Suprapubic skin (tissue), 4 donors: Measurements from ENCODE around the gene HES2. TPM values are rescaled to one million over a fixed set of nuclear protein-coding genes. Genes with fewer than 3 reads are reported as not detected.

Source experiments
- DNase-seq, 2 donors: peaks; one replicate each; pipeline ENCODE4 v3.0.0-alpha.2; 2019; ENCODE audit warnings: low spot score in 2 of 2
- H3K27ac ChIP-seq: fragments of 200-600 bp; sonication (generic); one replicate; pipeline ENCODE4 v1.5.1; 2019
- H3K27me3 ChIP-seq: fragments of 200-600 bp; sonication (generic); one replicate; pipeline ENCODE4 v1.5.1; 2019
- H3K36me3 ChIP-seq: fragments of 200-600 bp; sonication (generic); one replicate; pipeline ENCODE4 v1.5.1; 2019
- H3K4me1 ChIP-seq: fragments of 200-600 bp; sonication (generic); one replicate; pipeline ENCODE4 v1.5.1; 2019
- H3K4me3 ChIP-seq: fragments of 200-600 bp; sonication (generic); one replicate; pipeline ENCODE4 v1.5.1; 2019; ENCODE audit warnings: mild to moderate bottlenecking
- H3K9me3 ChIP-seq: fragments of 200-600 bp; sonication (generic); one replicate; pipeline ENCODE4 v1.5.1; 2019
- CTCF ChIP-seq, 2 donors: fragments of 200-600 bp in 1 of 2; fragments of 450-650 bp in 1 of 2; sonication (generic) in 1 of 2; IDR thresholded peaks; one replicate each; pipeline ENCODE4 v1.5.1; 2016 to 2019; ENCODE audit warnings: antibody characterized with exemption in 2 of 2, mild to moderate bottlenecking in 1 of 2, moderate library complexity in 1 of 2
- EP300 ChIP-seq: sonication (generic); formaldehyde crosslinking; IDR thresholded peaks from one replicate; pipeline ENCODE4 v1.6.1; 2017; ENCODE audit warnings: antibody characterized with exemption
- POLR2A ChIP-seq, 2 donors: fragments of 450-650 bp; IDR thresholded peaks; one replicate each; pipeline ENCODE4 v1.6.1; 2017; ENCODE audit warnings: antibody characterized with exemption in 2 of 2, mild to moderate bottlenecking in 2 of 2, moderate library complexity in 2 of 2
- POLR2AphosphoS5 ChIP-seq, 3 donors: sonication (generic); formaldehyde crosslinking; IDR thresholded peaks; one replicate each; pipeline ENCODE4 v1.6.1; 2017; ENCODE audit warnings: antibody characterized with exemption in 3 of 3
- WGBS: methylation state at CpG from one replicate; pipeline ENCODE4 v1.1.5; 2018; 5-methylcytosine and 5-hydroxymethylcytosine counted together
- total RNA-seq, 4 donors: library from RNA; depleted of rRNA; stranded (reverse); fragments of >200 nt; gene quantifications; one replicate each; pipeline ENCODE4 v1.1.0, GENCODE V29; 2016

Gene HES2
- total RNA-seq, 4 donors from 2014 or later, result 18.2 to 36.4 (median 24.9) TPM

- TF ChIP-seq CTCF (IDR thresholded peaks at IDR 0.05), result no peak
- no peak for TF ChIP-seq EP300
- no peak for TF ChIP-seq POLR2AphosphoS5 (IDR thresholded peaks at IDR 0.05)
- no peak for TF ChIP-seq POLR2A (IDR thresholded peaks at IDR 0.05)
- 92% methylated on average over 1 of the region's 1 CpG for WGBS
- Histone ChIP-seq H3K4me3 (no peak overlapping the region), H3K27ac (no peak overlapping the region), H3K36me3 (peaks cover 33% of the 10 kb centered on the region), H3K9me3 (no peaks in the 10 kb centered on the region), H3K4me1 (peaks cover 12% of the 10 kb centered on the region), H3K27me3 (peaks cover 14% of the 10 kb centered on the region)
- DNase-seq, result no peak
These were observed 43.3 kb upstream of the HES2 start for GRCh38 chr1:6463120-6463412.

- 82% methylated on average over 10 of the region's 13 CpGs for WGBS
- Histone ChIP-seq H3K27ac (no peak overlapping the region), H3K36me3 (peaks cover 28% of the 10 kb centered on the region), H3K9me3 (no peaks in the 10 kb centered on the region), H3K27me3 (peaks cover 14% of the 10 kb centered on the region), H3K4me3 (no peak overlapping the region), H3K4me1 (peaks cover 12% of the 10 kb centered on the region)
- DNase-seq, result no peak
- TF ChIP-seq POLR2A (IDR thresholded peaks at IDR 0.05) (no peak), CTCF (IDR thresholded peaks at IDR 0.05) (no peak), EP300 (no peak), POLR2AphosphoS5 (IDR thresholded peaks at IDR 0.05) (no peak)
These were observed 42.8 kb upstream of the HES2 start for GRCh38 chr1:6462412-6463119.

- WGBS, result 92% methylated on average over 44 of the region's 48 CpGs
- Histone ChIP-seq H3K4me1 (peaks cover 12% of the 10 kb centered on the region), H3K27ac (no peak overlapping the region), H3K27me3 (peaks cover 21% of the 10 kb centered on the region), H3K36me3 (peaks cover 25% of the 10 kb centered on the region), H3K9me3 (no peaks in the 10 kb centered on the region), H3K4me3 (no peak overlapping the region)
- TF ChIP-seq EP300 (no peak), POLR2A (IDR thresholded peaks at IDR 0.05) (no peak), CTCF (IDR thresholded peaks at IDR 0.05) (no peak), POLR2AphosphoS5 (IDR thresholded peaks at IDR 0.05) (no peak)
- no peak for DNase-seq
These were observed 42.1 kb upstream of the HES2 start for GRCh38 chr1:6461538-6462411.

GRCh38 chr1:6461051-6461530, 41.4 kb upstream of the HES2 start:
- Histone ChIP-seq H3K9me3 (no peaks in the 10 kb centered on the region), H3K4me3 (peak overlapping the region; percentile 27), H3K27me3 (peaks cover 25% of the 10 kb centered on the region), H3K36me3 (peaks cover 25% of the 10 kb centered on the region), H3K27ac (no peak overlapping the region), H3K4me1 (peaks cover 12% of the 10 kb centered on the region)
- no peak for DNase-seq
- TF ChIP-seq POLR2AphosphoS5 (IDR thresholded peaks at IDR 0.05) (no peak), EP300 (no peak), POLR2A (IDR thresholded peaks at IDR 0.05) (no peak), CTCF (IDR thresholded peaks at IDR 0.05) (no peak)
- WGBS, result 84% methylated on average over 40 of the region's 40 CpGs
